HL-60/S4 (cell line): ENCODE data around the gene BCL2A1.

ENCODE experiments used
- in situ Hi-C: fragments of 300-500 bp; cut with MboI; formaldehyde crosslinking; loops from 2 replicates; pipeline ENCODE4 v1.14.3; 2022; ENCODE audit warnings: low sequenced_read_pairs

Gene BCL2A1

GRCh38 chr15:79990280-79990996 lies 19.4 kb upstream of the BCL2A1 start:
- in situ Hi-C loops: loop anchor here (10.0 kb wide), 1 partner anchor 106 kb away; no protein-coding TSS in a partner anchor

GRCh38 chr15:79989682-79990081 lies 18.7 kb upstream of the BCL2A1 start:
- in situ Hi-C loops: loop anchor here (10.0 kb wide), 1 partner anchor 105 kb away; no protein-coding TSS in a partner anchor

GRCh38 chr15:79989183-79989582 lies 18.2 kb upstream of the BCL2A1 start:
- in situ Hi-C loops: no loop called here

GRCh38 chr15:79988448-79989117 lies 17.6 kb upstream of the BCL2A1 start:
- in situ Hi-C loops: no loop called here

- in situ Hi-C loops: no loop called here
Observed at GRCh38 chr15:79987969-79988368, 17.0 kb upstream of the BCL2A1 start.

- in situ Hi-C loops: no loop called here
Observed at GRCh38 chr15:79987569-79987955, 16.6 kb upstream of the BCL2A1 start.

- in situ Hi-C loops: no loop called here
Observed at GRCh38 chr15:79981831-79982455, 10.9 kb upstream of the BCL2A1 start.

GRCh38 chr15:79978655-79979514 lies 7.9 kb upstream of the BCL2A1 start:
- in situ Hi-C loops: no loop called here

- in situ Hi-C loops: no loop called here
Observed at GRCh38 chr15:79978260-79978654, 7.3 kb upstream of the BCL2A1 start.

- in situ Hi-C loops: no loop called here
Observed at GRCh38 chr15:79977431-79978054, 6.5 kb upstream of the BCL2A1 start.

- in situ Hi-C loops: no loop called here
Observed at GRCh38 chr15:79973456-79974195, 2.6 kb upstream of the BCL2A1 start.

GRCh38 chr15:79972863-79973262 lies 1.9 kb upstream of the BCL2A1 start:
- in situ Hi-C loops: no loop called here

- in situ Hi-C loops: no loop called here
Observed at GRCh38 chr15:79970181-79970580, 815 bp downstream of the BCL2A1 start.

GRCh38 chr15:79969146-79969545 lies 1.9 kb downstream of the BCL2A1 start:
- in situ Hi-C loops: no loop called here

- in situ Hi-C loops: no loop called here
Observed at GRCh38 chr15:79967298-79968182, 3.5 kb downstream of the BCL2A1 start.

GRCh38 chr15:79966634-79967297 lies 4.2 kb downstream of the BCL2A1 start:
- in situ Hi-C loops: no loop called here

- in situ Hi-C loops: no loop called here
Observed at GRCh38 chr15:79965846-79966630, 5.0 kb downstream of the BCL2A1 start.
